ENCODE measurements around the gene MAFB.

The MAFB gene

DNA sequence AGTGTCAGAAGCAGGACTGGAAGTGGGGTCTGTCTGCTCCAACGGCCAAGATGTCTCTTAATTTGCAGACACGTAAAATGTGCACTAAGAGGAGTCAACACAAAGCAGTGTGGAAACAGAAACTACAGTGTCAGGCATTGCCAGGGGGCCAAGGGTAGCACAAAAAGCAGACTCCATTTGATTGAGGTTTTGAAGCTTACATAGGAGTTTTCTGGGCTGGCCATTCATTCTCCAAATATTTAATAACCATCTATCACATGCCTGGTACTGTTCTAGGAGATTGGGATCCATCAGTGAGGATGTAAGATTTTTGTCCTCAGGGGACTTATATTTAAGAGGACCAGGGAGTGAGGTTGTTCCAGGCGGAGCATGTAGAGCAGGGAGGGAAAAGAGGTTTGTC lies 29.5 kb downstream of the MAFB start:
- no peaks in the 10 kb centered on the region for H3K4me1 ChIP-seq (ENCODE audit: control insufficient read depth, insufficient read depth, low read length)
- H3K36me3 ChIP-seq (ENCODE audit: control insufficient read depth, insufficient read depth, low read length), result no peaks in the 10 kb centered on the region
- H3K9ac ChIP-seq (ENCODE audit: low read length), result no peak overlapping the region
- H3K4me3 ChIP-seq (ENCODE audit: low read length), result no peak overlapping the region
- no peak overlapping the region for H3K27ac ChIP-seq (ENCODE audit: low read depth, low read length)
- no peaks in the 10 kb centered on the region for H3K27me3 ChIP-seq (ENCODE audit: control insufficient read depth, insufficient read depth, low read length)

DNA sequence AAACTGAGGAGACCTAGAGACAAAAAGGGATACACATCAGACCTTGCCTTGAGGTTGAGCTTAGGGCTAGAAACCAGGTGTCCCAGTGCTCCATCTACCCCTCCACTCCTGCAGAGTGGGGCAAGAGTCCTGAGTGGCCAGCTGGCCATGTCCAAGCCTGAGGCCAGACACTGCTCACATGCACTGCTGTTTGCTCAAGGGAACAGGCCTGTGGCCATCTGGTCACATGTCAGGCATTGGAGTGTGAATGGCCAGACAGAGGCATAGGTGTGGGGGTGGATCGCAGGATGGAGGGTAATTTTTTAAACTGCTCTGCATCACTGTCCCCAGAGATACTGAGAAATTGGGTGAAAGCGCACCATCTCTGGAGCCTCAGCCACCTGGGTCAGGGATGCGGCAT lies 30.5 kb downstream of the MAFB start:
- Histone ChIP-seq H3K36me3 (ENCODE audit: control insufficient read depth, insufficient read depth, low read length) (no peaks in the 10 kb centered on the region), H3K27me3 (ENCODE audit: control insufficient read depth, insufficient read depth, low read length) (no peaks in the 10 kb centered on the region), H3K27ac (ENCODE audit: low read depth, low read length) (no peak overlapping the region), H3K9ac (ENCODE audit: low read length) (no peak overlapping the region), H3K4me1 (ENCODE audit: control insufficient read depth, insufficient read depth, low read length) (no peaks in the 10 kb centered on the region), H3K4me3 (ENCODE audit: low read length) (no peak overlapping the region)

DNA sequence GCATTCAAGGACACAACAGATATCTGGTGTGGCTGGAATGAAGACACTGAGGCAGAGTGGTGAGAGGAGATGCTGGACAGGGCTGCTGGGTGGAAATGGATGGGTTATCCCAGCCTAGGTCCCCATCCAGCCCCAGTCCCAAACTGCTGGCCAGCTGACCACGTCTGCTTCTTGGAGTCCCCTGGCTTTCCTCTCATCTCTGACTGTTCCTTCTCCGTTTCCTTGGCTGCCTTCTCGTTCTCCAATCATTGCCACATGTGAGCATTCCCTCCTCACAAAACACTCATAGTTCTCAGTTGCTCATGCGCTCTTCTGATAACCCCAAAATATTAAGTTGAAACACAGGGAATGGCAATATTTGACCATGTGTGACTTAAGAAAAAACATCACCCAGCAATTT lies 31.5 kb downstream of the MAFB start:
- no peak overlapping the region for H3K27ac ChIP-seq (ENCODE audit: low read depth, low read length)
- H3K27me3 ChIP-seq (ENCODE audit: control insufficient read depth, insufficient read depth, low read length), result no peaks in the 10 kb centered on the region
- no peak overlapping the region for H3K9ac ChIP-seq (ENCODE audit: low read length)
- no peak overlapping the region for H3K4me3 ChIP-seq (ENCODE audit: low read length)
- no peaks in the 10 kb centered on the region for H3K4me1 ChIP-seq (ENCODE audit: control insufficient read depth, insufficient read depth, low read length)
- no peaks in the 10 kb centered on the region for H3K36me3 ChIP-seq (ENCODE audit: control insufficient read depth, insufficient read depth, low read length)

- H3K4me1 ChIP-seq (ENCODE audit: control insufficient read depth, insufficient read depth, low read length), result no peaks in the 10 kb centered on the region
Measured at GRCh38 chr20:40655451-40655850, 33.6 kb downstream of the MAFB start.

GRCh38 chr20:40654876-40655275 lies 34.2 kb downstream of the MAFB start:
- no peaks in the 10 kb centered on the region for H3K27me3 ChIP-seq (ENCODE audit: control insufficient read depth, insufficient read depth, low read length)
- H3K36me3 ChIP-seq (ENCODE audit: control insufficient read depth, insufficient read depth, low read length), result no peaks in the 10 kb centered on the region
- H3K4me3 ChIP-seq (ENCODE audit: low read length), result no peak overlapping the region
- H3K4me1 ChIP-seq (ENCODE audit: control insufficient read depth, insufficient read depth, low read length), result no peaks in the 10 kb centered on the region
- no peak overlapping the region for H3K27ac ChIP-seq (ENCODE audit: low read depth, low read length)
- no peak overlapping the region for H3K9ac ChIP-seq (ENCODE audit: low read length)

More at GRCh38 chr20:40655451-40655850, 33.6 kb downstream of the MAFB start:
- Histone ChIP-seq H3K9ac (ENCODE audit: low read length) (no peak overlapping the region), H3K36me3 (ENCODE audit: control insufficient read depth, insufficient read depth, low read length) (no peaks in the 10 kb centered on the region), H3K27ac (ENCODE audit: low read depth, low read length) (no peak overlapping the region), H3K4me3 (ENCODE audit: low read length) (no peak overlapping the region), H3K27me3 (ENCODE audit: control insufficient read depth, insufficient read depth, low read length) (no peaks in the 10 kb centered on the region)

DNA sequence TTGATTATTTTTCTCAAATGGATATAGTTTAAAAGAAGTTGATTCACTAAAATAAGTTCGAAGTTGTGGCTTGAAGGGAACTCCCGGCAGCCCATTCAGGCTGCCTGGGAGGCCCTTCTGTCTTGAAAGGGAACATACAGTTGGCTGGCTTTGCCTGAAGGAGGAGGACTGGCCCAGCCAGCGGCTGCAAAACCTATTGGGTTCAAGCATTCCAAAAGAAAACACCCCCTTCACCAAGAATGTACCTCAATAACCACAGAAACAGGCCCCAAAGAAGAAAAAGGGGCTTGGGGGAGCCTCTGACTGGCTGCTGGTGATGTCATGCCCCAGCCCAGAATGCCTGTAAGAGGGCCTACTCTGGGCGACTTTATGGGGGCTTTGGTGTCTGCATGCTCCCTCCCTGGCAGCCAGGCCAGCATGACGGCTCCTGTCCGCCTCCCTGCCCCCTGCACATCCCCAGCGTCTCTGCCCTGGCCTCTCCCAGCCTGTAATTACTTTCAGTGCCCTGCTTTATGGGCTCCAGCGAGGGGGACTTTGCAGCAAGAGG lies 36.5 kb downstream of the MAFB start:
- H3K27me3 ChIP-seq (ENCODE audit: control insufficient read depth, insufficient read depth, low read length), result no peaks in the 10 kb centered on the region

DNA sequence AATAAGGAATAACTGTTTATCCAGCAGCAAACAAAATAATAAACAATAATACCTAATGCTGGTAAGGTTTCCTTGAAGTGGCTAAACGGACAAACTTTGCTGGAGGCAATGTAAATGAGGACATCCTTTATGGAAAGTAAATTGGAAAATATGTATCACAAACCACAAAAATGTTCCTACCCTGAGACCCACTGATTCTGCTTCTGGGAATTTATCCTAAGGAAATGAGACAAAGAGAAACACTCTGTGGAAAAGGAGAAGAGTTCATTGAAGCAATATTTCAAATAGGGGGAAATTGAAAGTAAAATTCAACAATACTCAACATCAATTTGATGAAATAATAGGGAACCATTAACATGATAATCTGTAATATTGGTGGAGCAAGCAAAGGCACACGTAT lies 37.9 kb downstream of the MAFB start:
- Histone ChIP-seq H3K4me1 (ENCODE audit: control insufficient read depth, insufficient read depth, low read length) (no peaks in the 10 kb centered on the region), H3K9ac (ENCODE audit: low read length) (no peak overlapping the region), H3K4me3 (ENCODE audit: low read length) (no peak overlapping the region), H3K27ac (ENCODE audit: low read depth, low read length) (no peak overlapping the region), H3K36me3 (ENCODE audit: control insufficient read depth, insufficient read depth, low read length) (no peaks in the 10 kb centered on the region), H3K27me3 (ENCODE audit: control insufficient read depth, insufficient read depth, low read length) (no peaks in the 10 kb centered on the region)

More for the DNA sequence above, 36.5 kb downstream of the MAFB start:
- Histone ChIP-seq H3K4me3 (ENCODE audit: low read length) (no peak overlapping the region), H3K4me1 (ENCODE audit: control insufficient read depth, insufficient read depth, low read length) (no peaks in the 10 kb centered on the region), H3K36me3 (ENCODE audit: control insufficient read depth, insufficient read depth, low read length) (no peaks in the 10 kb centered on the region), H3K9ac (ENCODE audit: low read length) (no peak overlapping the region), H3K27ac (ENCODE audit: low read depth, low read length) (no peak overlapping the region)

DNA sequence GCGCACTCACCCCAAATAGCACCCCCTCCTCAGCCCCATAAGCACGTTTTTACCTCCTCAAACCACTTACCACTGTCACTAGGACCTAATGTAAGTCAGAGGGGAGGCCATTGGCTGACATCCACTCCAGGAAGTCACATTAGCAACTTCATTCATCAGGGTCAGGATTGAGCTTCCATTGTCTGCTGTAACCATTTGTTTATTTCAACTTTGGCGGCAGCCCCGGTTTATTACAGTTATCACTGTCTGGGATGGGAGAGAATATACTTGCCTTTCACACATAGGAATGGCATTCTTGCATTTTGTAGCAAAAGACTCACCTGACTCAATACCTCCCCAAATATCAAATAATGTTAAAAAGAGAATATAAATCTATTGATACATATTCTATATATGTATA lies 38.3 kb downstream of the MAFB start:
- H3K4me3 ChIP-seq (ENCODE audit: low read length), result no peak overlapping the region
- no peaks in the 10 kb centered on the region for H3K4me1 ChIP-seq (ENCODE audit: control insufficient read depth, insufficient read depth, low read length)
- no peak overlapping the region for H3K9ac ChIP-seq (ENCODE audit: low read length)
- no peaks in the 10 kb centered on the region for H3K27me3 ChIP-seq (ENCODE audit: control insufficient read depth, insufficient read depth, low read length)
- H3K36me3 ChIP-seq (ENCODE audit: control insufficient read depth, insufficient read depth, low read length), result no peaks in the 10 kb centered on the region
- no peak overlapping the region for H3K27ac ChIP-seq (ENCODE audit: low read depth, low read length)

DNA sequence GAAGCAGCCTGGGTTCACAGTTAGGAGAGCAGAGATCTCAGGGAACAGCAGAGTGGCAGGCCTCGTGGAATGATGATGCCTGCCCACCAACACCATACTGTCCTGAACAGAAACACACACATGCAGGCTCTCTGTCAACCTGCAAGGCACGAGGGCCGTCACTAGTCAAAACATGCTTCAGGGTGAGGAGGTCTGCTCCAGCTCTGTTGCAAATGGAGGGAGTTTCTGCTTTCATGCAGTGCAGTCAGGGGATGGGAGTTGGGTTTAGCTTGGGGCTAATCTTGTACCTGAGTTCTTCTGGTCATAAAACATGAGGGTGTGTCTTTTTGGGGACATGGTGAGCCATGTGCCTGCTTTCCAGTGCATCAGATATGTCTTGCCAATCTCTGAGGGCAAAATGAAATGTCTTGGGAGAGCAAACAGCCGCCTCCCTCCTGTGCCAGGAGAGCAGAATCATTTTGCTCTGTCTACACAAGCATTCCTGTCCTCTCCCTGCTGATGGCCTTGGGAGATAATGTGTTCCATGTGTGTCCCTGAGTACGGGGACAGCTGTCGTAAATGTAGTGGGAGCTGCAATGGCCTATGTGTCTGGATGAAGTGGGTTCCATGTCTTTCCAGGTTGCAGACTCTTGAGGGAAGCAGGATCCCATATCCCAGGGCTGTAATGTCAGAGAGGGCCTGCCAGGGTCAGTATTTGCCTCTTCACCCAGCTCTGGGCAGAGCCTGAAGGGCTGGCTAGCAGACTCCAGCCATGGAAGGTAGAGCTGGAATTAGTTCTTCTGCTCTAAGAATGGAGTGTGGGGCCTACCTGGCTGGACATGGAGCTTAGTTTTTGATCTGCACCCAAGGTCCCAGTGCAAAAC lies 40.6 kb downstream of the MAFB start:
- H3K27me3 ChIP-seq (ENCODE audit: control insufficient read depth, insufficient read depth, low read length), result no peaks in the 10 kb centered on the region
- no peaks in the 10 kb centered on the region for H3K4me1 ChIP-seq (ENCODE audit: control insufficient read depth, insufficient read depth, low read length)
- no peaks in the 10 kb centered on the region for H3K36me3 ChIP-seq (ENCODE audit: control insufficient read depth, insufficient read depth, low read length)
- H3K27ac ChIP-seq (ENCODE audit: low read depth, low read length), result no peak overlapping the region
- no peak overlapping the region for H3K4me3 ChIP-seq (ENCODE audit: low read length)
- no peak overlapping the region for H3K9ac ChIP-seq (ENCODE audit: low read length)

- H3K27ac ChIP-seq (ENCODE audit: low read depth, low read length), result no peak overlapping the region
- H3K4me3 ChIP-seq (ENCODE audit: low read length), result no peak overlapping the region
- H3K27me3 ChIP-seq (ENCODE audit: control insufficient read depth, insufficient read depth, low read length), result no peaks in the 10 kb centered on the region
- H3K36me3 ChIP-seq (ENCODE audit: control insufficient read depth, insufficient read depth, low read length), result no peaks in the 10 kb centered on the region
- no peak overlapping the region for H3K9ac ChIP-seq (ENCODE audit: low read length)
- H3K4me1 ChIP-seq (ENCODE audit: control insufficient read depth, insufficient read depth, low read length), result no peaks in the 10 kb centered on the region
Measured at GRCh38 chr20:40646813-40647212, 42.2 kb downstream of the MAFB start.

GRCh38 chr20:40646361-40646760 lies 42.7 kb downstream of the MAFB start:
- no peak overlapping the region for H3K4me3 ChIP-seq (ENCODE audit: low read length)
- H3K27me3 ChIP-seq (ENCODE audit: control insufficient read depth, insufficient read depth, low read length), result no peaks in the 10 kb centered on the region

GRCh38 chr20:40644863-40645262 lies 44.2 kb downstream of the MAFB start:
- Histone ChIP-seq H3K4me1 (ENCODE audit: control insufficient read depth, insufficient read depth, low read length) (no peaks in the 10 kb centered on the region), H3K4me3 (ENCODE audit: low read length) (no peak overlapping the region), H3K9ac (ENCODE audit: low read length) (no peak overlapping the region), H3K27ac (ENCODE audit: low read depth, low read length) (no peak overlapping the region), H3K27me3 (ENCODE audit: control insufficient read depth, insufficient read depth, low read length) (no peaks in the 10 kb centered on the region), H3K36me3 (ENCODE audit: control insufficient read depth, insufficient read depth, low read length) (no peaks in the 10 kb centered on the region)

More at GRCh38 chr20:40646361-40646760, 42.7 kb downstream of the MAFB start:
- H3K27ac ChIP-seq (ENCODE audit: low read depth, low read length), result no peak overlapping the region
- H3K4me1 ChIP-seq (ENCODE audit: control insufficient read depth, insufficient read depth, low read length), result no peaks in the 10 kb centered on the region
- H3K9ac ChIP-seq (ENCODE audit: low read length), result no peak overlapping the region
- no peaks in the 10 kb centered on the region for H3K36me3 ChIP-seq (ENCODE audit: control insufficient read depth, insufficient read depth, low read length)

GRCh38 chr20:40643891-40644290 lies 45.1 kb downstream of the MAFB start:
- Histone ChIP-seq H3K27me3 (ENCODE audit: control insufficient read depth, insufficient read depth, low read length) (no peaks in the 10 kb centered on the region), H3K4me3 (ENCODE audit: low read length) (no peak overlapping the region), H3K27ac (ENCODE audit: low read depth, low read length) (no peak overlapping the region), H3K36me3 (ENCODE audit: control insufficient read depth, insufficient read depth, low read length) (no peaks in the 10 kb centered on the region), H3K9ac (ENCODE audit: low read length) (no peak overlapping the region), H3K4me1 (ENCODE audit: control insufficient read depth, insufficient read depth, low read length) (no peaks in the 10 kb centered on the region)

Measured in rectal smooth muscle tissue (tissue), 1 donor.